ENCODE data around the gene MAN1A1. TPM values are rescaled to one million over a fixed set of nuclear protein-coding genes. Genes with fewer than 3 reads are reported as not detected.

MAN1A1 gene
- total RNA-seq, 1 donor from 2014 or later, result 3.0 TPM

DNA sequence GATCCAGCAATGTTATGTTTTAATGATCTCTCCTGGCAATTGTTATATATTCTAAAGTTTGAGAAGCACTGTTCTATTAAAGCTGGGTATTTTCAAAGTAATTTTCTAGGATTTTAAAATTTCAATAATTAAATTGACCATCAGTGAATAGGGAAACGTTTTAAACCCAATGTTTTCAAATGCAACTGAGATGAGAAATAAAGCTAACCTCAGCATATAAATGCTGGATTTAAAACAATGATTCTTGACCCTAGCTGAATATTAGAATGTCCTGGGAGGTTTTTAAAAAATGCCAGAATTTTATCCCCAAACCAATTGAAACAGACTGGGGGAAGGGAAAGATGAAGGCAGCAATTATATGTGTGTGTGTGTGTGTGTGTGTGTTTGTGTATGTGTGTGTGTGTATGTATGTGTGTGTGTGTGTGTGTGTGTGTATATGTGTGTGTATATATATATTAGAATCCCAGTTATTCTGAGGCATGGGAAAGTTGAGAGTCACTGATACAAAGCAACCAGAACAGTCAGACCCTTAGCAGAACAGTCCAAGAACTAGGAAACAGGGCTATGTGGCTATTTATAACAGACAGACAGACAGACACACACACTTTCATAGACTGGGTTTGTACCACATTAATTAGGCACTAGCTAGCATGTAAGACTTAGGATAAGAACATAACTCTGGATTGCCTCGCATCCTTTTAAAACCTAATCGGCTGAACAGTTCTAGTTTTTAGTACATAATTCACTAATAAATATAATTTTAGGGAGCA, 107.8 kb downstream of the MAN1A1 start:
- Mint-ChIP-seq H3K27me3 (ENCODE audit: low read depth) (no peaks in the 10 kb centered on the region), H3K9me3 (peaks cover 3% of the 10 kb centered on the region), H3K27ac (ENCODE audit: unreplicated experiment) (no peak overlapping the region), H3K4me1 (no peaks in the 10 kb centered on the region), H3K36me3 (ENCODE audit: low read depth) (peaks cover 2% of the 10 kb centered on the region), H3K4me3 (no peak overlapping the region)
- no peak for TF ChIP-seq CTCF (conservative IDR thresholded peaks at IDR 0.05)
- no peak for DNase-seq (ENCODE audit: low read depth, low spot score)

- no peak overlapping the region for H3K4me3 Mint-ChIP-seq
Observed at GRCh38 chr6:119241111-119241465, 108.5 kb downstream of the MAN1A1 start.

GRCh38 chr6:119240257-119241110, 109.1 kb downstream of the MAN1A1 start:
- Mint-ChIP-seq H3K9me3 (peaks cover 3% of the 10 kb centered on the region), H3K4me1 (no peaks in the 10 kb centered on the region), H3K4me3 (no peak overlapping the region), H3K27ac (ENCODE audit: unreplicated experiment) (peak overlapping the region; percentile 19), H3K36me3 (ENCODE audit: low read depth) (peaks cover 2% of the 10 kb centered on the region), H3K27me3 (ENCODE audit: low read depth) (no peaks in the 10 kb centered on the region)
- no peak for TF ChIP-seq CTCF (conservative IDR thresholded peaks at IDR 0.05)
- no peak for DNase-seq (ENCODE audit: low read depth, low spot score)

More at GRCh38 chr6:119241111-119241465, 108.5 kb downstream of the MAN1A1 start:
- Mint-ChIP-seq H3K9me3 (peaks cover 3% of the 10 kb centered on the region), H3K27me3 (ENCODE audit: low read depth) (no peaks in the 10 kb centered on the region), H3K36me3 (ENCODE audit: low read depth) (peaks cover 2% of the 10 kb centered on the region), H3K27ac (ENCODE audit: unreplicated experiment) (no peak overlapping the region), H3K4me1 (no peaks in the 10 kb centered on the region)
- DNase-seq (ENCODE audit: low read depth, low spot score), result no peak
- no peak for TF ChIP-seq CTCF (conservative IDR thresholded peaks at IDR 0.05)

DNA sequence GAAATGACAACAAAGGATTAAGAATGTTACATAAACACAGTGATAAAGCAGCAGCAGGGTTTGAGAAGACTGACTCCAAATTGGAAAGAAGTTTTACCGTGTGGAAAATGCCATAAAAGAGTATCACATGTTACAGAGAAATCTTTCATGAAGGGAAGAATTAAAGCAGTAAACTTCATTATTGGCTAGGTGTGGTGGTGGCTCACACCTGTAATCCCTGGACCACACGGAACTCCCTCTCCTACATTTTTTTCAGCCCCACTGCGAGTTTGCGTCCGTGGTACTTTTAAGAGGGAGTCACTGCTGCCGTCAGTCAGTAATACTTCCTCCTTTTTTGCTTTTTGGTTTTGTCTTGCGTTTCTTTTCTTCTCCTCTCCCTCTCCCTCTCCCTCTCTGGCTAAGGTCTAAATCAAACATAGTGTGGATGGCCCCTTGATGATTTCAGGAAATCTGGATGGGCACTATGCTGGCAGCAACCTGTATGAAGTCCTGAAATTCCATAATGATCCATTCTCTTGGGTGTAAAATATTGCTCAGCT, 112.3 kb downstream of the MAN1A1 start:
- H3K36me3 Mint-ChIP-seq (ENCODE audit: low read depth), result peaks cover 2% of the 10 kb centered on the region
- H3K27me3 Mint-ChIP-seq (ENCODE audit: low read depth), result no peaks in the 10 kb centered on the region
- peaks cover 3% of the 10 kb centered on the region for H3K9me3 Mint-ChIP-seq
- H3K4me1 Mint-ChIP-seq, result no peaks in the 10 kb centered on the region
- no peak overlapping the region for H3K4me3 Mint-ChIP-seq
- TF ChIP-seq CTCF (conservative IDR thresholded peaks at IDR 0.05), result no peak
- no peak for DNase-seq (ENCODE audit: low read depth, low spot score)
- H3K27ac Mint-ChIP-seq (ENCODE audit: unreplicated experiment), result no peak overlapping the region

- Mint-ChIP-seq H3K27me3 (ENCODE audit: low read depth) (no peaks in the 10 kb centered on the region), H3K27ac (ENCODE audit: unreplicated experiment) (no peak overlapping the region), H3K4me1 (no peaks in the 10 kb centered on the region), H3K36me3 (ENCODE audit: low read depth) (peaks cover 2% of the 10 kb centered on the region), H3K4me3 (no peak overlapping the region), H3K9me3 (peaks cover 3% of the 10 kb centered on the region)
- no peak for TF ChIP-seq CTCF (conservative IDR thresholded peaks at IDR 0.05)
- DNase-seq (ENCODE audit: low read depth, low spot score), result no peak
Observed at GRCh38 chr6:119234941-119235340, 114.6 kb downstream of the MAN1A1 start.

All from neural crest cell (in vitro differentiated cells).